Activated T-cell treated with anti-CD3 and anti-CD28 coated beads, Interleukin-2, amount 50 U/mL, for 1 hour (primary cell): Measurements from ENCODE around the gene AIDA.
"Not testable (repeated sequence)": the region's sequence is repeated elsewhere in the genome, so short reads cannot be mapped to it uniquely, and the experiment has no call there.

ENCODE experiments used
- DNase-seq: peaks from one replicate; pipeline ENCODE4 v3.0.0-alpha.2; 2020

AIDA gene, protein sequence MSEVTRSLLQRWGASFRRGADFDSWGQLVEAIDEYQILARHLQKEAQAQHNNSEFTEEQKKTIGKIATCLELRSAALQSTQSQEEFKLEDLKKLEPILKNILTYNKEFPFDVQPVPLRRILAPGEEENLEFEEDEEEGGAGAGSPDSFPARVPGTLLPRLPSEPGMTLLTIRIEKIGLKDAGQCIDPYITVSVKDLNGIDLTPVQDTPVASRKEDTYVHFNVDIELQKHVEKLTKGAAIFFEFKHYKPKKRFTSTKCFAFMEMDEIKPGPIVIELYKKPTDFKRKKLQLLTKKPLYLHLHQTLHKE

GRCh38 chr1:222712253-222713090 is at the start of gene AIDA, which contains the start of gene BROX:
TSS of gene AIDA (minus strand) at chr1:222712491. CDS start at chr1:222712317, 174 bp downstream.
TSS of gene BROX (plus strand) at chr1:222712564. CDS start at chr1:222715700, 3,136 bp downstream.
- DNase-seq: peak; percentile 98

DNA sequence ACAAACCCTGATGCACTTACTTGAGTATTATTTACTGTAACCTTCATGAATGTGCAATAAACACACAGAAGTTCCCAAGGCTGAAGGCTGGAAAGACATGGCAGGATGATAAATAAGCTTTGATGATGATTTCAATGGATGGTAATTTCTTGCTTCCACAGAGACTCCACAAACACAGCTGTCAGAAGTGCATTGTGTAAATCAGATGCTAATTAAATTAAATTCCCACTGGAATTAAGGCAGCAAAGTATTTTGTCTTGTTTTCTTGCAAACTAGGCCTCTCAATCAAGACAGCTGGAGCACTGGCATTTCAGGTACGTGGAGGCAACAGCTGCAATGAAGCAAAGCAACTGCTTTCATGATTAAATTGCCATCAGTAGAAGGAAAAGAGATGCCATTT is 48.8 kb upstream of the AIDA start:
- DNase-seq: no peak

GRCh38 chr1:222759451-222760035 is 47.3 kb upstream of the AIDA start:
- no peak for DNase-seq

- DNase-seq: no peak
Observed at GRCh38 chr1:222757646-222758268, 45.5 kb upstream of the AIDA start.

- DNase-seq: no peak
Observed at GRCh38 chr1:222754366-222755139, 42.3 kb upstream of the AIDA start.

- DNase-seq: no peak
Observed at GRCh38 chr1:222751255-222751654, 39.0 kb upstream of the AIDA start.

- DNase-seq: no peak
Observed at GRCh38 chr1:222750651-222751050, 38.4 kb upstream of the AIDA start.

DNA sequence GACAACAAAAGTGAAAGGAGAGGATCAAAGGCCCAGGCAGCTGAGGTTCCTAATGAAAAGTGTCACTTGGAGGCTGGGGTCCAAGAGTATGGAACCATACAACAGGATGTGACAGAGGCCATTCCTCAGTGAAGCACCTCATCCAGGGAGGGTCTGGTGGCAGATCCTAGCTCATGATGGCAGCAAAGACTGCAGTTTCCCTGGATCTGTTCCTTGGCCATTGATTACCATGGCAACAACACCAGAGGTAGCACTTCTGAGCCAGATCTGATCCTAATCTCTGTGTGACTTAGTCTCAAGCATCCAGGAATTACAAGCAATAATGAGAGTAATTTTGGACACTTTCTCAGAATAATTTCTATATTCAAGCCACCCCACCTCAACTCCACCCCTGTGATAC is 37.6 kb upstream of the AIDA start:
- DNase-seq: no peak

DNA sequence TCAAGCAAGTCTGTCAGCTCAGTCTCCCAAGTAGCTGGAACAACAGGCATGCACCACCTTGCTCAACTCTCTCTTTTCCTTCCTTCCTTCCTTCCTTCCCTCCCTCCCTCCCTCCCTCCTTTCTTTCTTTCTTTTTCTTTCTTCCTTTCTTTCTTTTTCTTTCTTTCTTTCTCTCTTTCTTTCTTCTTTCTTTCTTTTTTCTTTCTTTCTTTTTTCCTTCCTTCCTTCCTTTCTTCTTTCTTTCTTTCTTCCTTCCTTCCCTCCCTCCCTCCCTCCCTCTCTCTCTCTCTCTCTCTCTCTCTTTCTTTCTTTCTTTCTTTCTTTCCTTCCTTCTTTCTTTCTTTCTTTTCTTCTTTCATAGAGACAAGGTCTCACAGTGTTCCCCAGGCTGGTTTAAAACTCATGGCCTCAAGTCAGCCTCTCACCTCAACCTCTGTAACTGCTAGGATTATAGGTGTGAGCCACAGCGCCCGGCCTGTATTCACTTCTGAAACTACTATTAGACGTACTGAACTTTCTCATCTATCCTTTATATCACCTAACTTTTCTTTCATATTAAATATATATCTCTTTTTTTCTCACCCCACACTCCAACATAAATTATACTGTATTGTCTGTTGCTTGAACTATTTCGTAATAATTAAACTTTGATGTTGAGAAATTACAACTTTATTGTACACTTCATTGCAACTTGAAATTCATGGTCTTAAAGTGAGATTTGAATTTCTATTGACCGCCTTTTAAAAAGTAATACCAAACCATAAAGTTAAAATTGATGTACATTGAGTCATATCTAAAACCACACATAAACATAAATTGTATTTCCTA is 29.6 kb upstream of the AIDA start:
- DNase-seq: not testable (repeated sequence)

GRCh38 chr1:222739929-222740328 is 27.6 kb upstream of the AIDA start:
- DNase-seq: no peak

DNA sequence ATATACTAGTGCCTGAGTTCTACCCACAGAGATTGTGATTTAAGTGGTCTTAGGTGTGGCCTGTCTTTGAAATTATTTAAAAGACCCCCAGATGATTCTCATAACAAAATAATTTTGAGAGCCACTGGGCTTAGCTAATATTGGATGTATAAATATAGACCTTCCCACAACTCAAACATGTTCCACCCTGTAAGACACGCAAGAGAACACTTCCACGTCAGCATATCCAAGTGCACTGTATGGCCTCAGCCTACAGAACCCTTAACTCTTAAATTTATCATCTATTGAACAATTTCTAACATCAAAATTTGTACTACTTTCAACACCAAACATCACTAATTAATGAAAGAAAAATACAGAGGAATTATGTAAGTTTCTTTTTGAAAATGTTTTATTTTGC is 27.2 kb upstream of the AIDA start:
- no peak for DNase-seq

- no peak for DNase-seq
Observed at GRCh38 chr1:222736972-222737371, 24.7 kb upstream of the AIDA start, which contains the start of gene FAM177B. TSS of gene FAM177B (plus strand) at chr1:222737202. CDS start at chr1:222746546, 9,344 bp downstream.

GRCh38 chr1:222736470-222736869 is 24.2 kb upstream of the AIDA start:
- no peak for DNase-seq

- DNase-seq: no peak
Observed at GRCh38 chr1:222734740-222735139, 22.4 kb upstream of the AIDA start.

GRCh38 chr1:222732216-222733159 is 20.2 kb upstream of the AIDA start:
- no peak for DNase-seq

- no peak for DNase-seq
Observed at GRCh38 chr1:222730866-222731265, 18.6 kb upstream of the AIDA start.

DNA sequence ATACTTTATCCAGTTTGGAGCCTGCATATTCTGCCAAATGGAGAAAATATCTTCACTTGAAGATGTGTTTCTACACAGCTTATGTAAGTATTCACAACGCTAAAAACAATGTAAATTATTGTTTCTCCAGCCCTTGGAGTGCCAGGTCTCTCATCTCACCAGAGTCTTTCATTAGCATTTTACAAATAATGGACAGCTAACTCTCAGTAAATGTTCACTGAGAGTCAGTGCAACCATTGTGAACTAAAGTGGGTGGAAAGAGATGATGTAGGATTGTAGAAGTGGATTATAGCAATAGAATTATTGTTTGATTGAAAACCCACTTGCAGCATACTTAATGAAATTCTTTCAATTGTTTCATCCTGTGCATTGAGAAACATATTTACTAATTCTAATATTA is 16.5 kb upstream of the AIDA start:
- DNase-seq: no peak

DNA sequence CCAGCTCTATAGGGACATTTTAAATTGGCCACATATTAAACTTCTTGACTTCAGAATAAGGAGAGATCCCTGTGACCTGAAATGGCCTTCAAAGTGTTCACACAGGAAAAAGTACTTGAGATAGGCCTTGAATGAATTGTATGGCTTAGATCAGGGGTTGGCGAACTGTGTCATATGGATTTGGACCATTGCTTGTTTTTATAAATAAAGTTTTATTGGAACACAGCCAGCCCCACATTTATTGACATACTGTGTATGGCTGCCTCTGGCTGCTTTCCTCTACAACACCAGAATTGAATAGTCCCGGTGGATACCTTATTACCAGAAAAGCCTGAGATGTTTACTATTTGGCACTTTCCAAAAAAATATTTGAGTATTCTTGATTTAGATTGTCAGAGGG is 4.1 kb upstream of the AIDA start:
- no peak for DNase-seq

GRCh38 chr1:222713091-222713961 is 1.0 kb upstream of the AIDA start:
- peak; percentile 86 for DNase-seq
